Esophagus (tissue), 2 donors: ENCODE data around the gene MARVELD1. TPM values are rescaled to one million over a fixed set of nuclear protein-coding genes. Genes with fewer than 3 reads are reported as not detected.

Experiments
- H3K27ac ChIP-seq, 2 donors: one replicate each; pipeline ENCODE4 v1.5.1; 2013; ENCODE audit warnings: low read depth in 2 of 2, mild to moderate bottlenecking in 2 of 2, inconsistent platforms in 1 of 2, low read length in 1 of 2, moderate library complexity in 1 of 2
- H3K27me3 ChIP-seq, 2 donors: one replicate each; pipeline ENCODE4 v1.6.1; 2013; ENCODE audit warnings: low read length in 2 of 2, control low read depth in 1 of 2, mild to moderate bottlenecking in 1 of 2; ENCODE audit not compliant: insufficient read depth in 2 of 2, control insufficient read depth in 1 of 2
- H3K36me3 ChIP-seq, 2 donors: one replicate each; pipeline ENCODE4 v1.6.1; 2013; ENCODE audit warnings: low read length in 1 of 2; ENCODE audit not compliant: control insufficient read depth in 2 of 2, insufficient read depth in 2 of 2
- H3K4me1 ChIP-seq, 2 donors: one replicate each; pipeline ENCODE4 v1.6.1; 2013; ENCODE audit warnings: low read length in 1 of 2; ENCODE audit not compliant: control insufficient read depth in 2 of 2, insufficient read depth in 2 of 2
- H3K4me3 ChIP-seq, 2 donors: one replicate each; pipeline ENCODE4 v1.5.1; 2013; ENCODE audit warnings: low read length in 2 of 2, mild to moderate bottlenecking in 2 of 2, low read depth in 1 of 2, moderate library complexity in 1 of 2
- H3K9me3 ChIP-seq, 2 donors: one replicate each; pipeline ENCODE4 v1.6.1; 2013; ENCODE audit warnings: mild to moderate bottlenecking in 2 of 2, low read depth in 1 of 2, low read length in 1 of 2, moderate library complexity in 1 of 2; ENCODE audit not compliant: control insufficient read depth in 2 of 2, insufficient read depth in 1 of 2
- WGBS, 2 donors: extraction: QIAGEN DNeasy Blood & Tissue Kit; methylation state at CpG; one replicate each; pipeline ENCODE4 v1.1.7; 2013; 5-methylcytosine and 5-hydroxymethylcytosine counted together
- polyA plus RNA-seq, 2 donors: library from polyadenylated mRNA; stranded (reverse); fragments of 200-250 nt; gene quantifications; one replicate each; pipeline ENCODE4 v1.2.3, GENCODE V29; 2013
- donor health status: healthy with polysubstance abuse.
- donor health status: Bipolar disorder and iron deficiency.

MARVELD1 gene
- polyA plus RNA-seq, 2 donors = 6.4 to 9.6 TPM

DNA sequence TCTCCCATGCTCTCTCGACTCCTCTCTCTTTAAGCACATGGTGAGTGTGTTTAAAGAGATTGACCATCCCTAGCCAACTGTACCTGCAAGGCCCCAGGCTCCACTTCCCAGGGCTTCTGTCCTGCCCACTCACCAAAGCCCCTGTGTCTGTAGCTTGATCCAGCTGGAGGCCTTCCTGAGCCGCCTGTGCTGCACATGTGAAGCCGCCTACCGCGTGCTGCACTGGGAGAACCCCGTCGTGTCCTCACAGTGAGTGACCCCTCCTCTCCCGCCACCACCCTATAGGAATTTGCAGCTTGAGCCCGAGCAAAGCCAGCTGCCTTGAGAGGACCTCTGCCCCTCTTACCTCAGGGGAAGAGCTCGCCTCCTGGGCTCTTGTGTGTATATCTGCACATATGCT, 34.6 kb downstream of the MARVELD1 start:
- Histone ChIP-seq H3K27me3 (no peaks in the 10 kb centered on the region), H3K4me1 (peaks cover 0 to under 1% of the 10 kb centered on the region in 2 donors), H3K4me3 (no peak overlapping the region), H3K27ac (no peak overlapping the region), H3K36me3 (peaks cover 30 to 49% of the 10 kb centered on the region in 2 donors), H3K9me3 (no peaks in the 10 kb centered on the region)
- 71 to 89% methylated on average over 10 of the region's 10 CpGs for WGBS, 2 donors

DNA sequence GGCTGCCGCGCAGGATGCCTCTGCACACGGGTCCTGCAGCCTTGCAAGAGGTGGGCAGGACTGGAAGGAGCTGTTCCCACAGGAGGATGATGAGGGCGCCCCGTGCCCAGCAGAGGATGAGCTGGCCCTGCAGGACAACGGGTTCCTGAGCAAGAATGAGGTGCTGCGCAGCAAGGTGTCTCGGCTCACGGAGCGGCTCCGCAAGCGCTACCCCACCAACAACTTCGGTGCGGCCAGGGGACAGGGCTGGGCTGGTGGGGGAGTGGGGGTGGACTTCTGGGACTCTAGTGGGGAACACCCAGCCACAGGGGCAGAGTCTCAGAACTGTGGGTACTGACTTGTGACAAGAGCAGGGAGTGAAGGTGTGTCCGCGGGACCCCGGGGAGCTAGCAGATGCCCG, 39.4 kb downstream of the MARVELD1 start:
- Histone ChIP-seq H3K36me3 (peaks cover 37 to 61% of the 10 kb centered on the region in 2 donors), H3K9me3 (no peaks in the 10 kb centered on the region), H3K4me1 (no peaks in the 10 kb centered on the region), H3K27me3 (no peaks in the 10 kb centered on the region), H3K4me3 (no peak overlapping the region), H3K27ac (no peak overlapping the region)
- 93 to 94% methylated on average over 18 of the region's 18 CpGs for WGBS, 2 donors

DNA sequence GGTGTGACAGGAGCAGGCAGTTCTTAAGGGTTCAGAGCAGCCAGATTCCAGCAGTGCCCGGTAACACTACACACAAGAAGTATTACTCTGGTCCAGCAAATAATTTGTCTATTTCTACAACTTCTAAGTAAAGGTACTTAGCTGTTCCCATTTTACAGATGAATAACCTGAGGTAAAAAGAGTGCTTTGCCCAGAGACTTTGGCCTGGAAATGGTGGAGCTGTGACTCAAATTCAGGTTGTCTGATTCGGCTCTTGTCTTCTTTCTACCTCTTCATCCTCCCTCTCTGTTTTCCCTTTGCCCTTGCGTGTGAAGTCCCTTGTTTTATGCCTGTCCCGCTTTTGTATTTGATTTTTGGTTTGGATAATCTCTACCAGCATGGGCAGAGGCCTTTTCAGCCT, 41.2 kb downstream of the MARVELD1 start:
- Histone ChIP-seq H3K9me3 (no peaks in the 10 kb centered on the region), H3K27me3 (no peaks in the 10 kb centered on the region), H3K36me3 (peaks cover 27 to 56% of the 10 kb centered on the region in 2 donors), H3K4me1 (no peaks in the 10 kb centered on the region), H3K27ac (no peak overlapping the region), H3K4me3 (no peak overlapping the region)
- 76 to 81% methylated on average over 4 of the region's 4 CpGs for WGBS, 2 donors

DNA sequence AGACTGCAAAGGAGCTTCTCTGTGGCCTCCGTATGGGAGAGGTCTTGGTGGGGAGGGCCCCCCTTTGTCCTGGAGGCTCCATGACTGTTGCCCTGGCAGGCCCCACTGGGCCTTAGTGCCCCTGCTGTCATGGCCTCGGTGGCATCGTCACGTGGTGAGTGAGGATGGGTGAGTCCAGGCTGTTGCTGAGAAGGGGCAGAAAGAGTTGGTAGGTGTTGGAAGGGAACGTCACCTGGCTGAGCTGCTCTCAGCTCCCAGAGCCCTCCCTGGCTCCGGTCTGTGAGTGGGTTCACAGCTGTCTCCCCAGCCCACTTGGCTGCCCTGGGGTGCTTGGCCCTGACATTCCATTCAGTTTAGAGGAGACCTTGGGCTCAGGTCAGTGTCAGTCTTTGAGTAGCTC, 42.2 kb downstream of the MARVELD1 start:
- H3K27ac ChIP-seq = no peak overlapping the region
- no peaks in the 10 kb centered on the region for H3K27me3 ChIP-seq
- H3K36me3 ChIP-seq = peaks cover 25 to 55% of the 10 kb centered on the region in 2 donors
- no peak overlapping the region for H3K4me3 ChIP-seq
- no peaks in the 10 kb centered on the region for H3K9me3 ChIP-seq
- no peaks in the 10 kb centered on the region for H3K4me1 ChIP-seq
- 93 to 98% methylated on average over 6 of the region's 6 CpGs for WGBS, 2 donors

DNA sequence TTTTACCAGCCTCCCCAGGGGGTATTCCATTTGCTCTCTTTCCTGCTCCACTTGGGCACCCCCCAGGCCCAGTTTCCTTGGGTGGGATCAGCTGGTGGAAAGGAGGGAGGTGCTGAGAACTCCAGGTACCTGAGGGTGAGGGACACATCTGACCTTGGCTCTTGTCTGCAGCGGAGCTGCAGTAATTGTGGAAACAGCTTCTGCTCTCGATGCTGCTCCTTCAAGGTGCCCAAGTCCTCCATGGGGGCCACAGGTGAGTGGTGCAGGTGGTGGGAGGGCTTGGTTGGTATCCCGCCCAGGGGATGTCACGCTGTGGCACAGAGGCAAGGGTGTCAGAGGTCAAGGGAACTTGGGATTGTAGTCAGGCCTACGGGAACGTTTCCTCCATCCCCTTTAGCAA, 43.9 kb downstream of the MARVELD1 start:
- 81 to 85% methylated on average over 6 of the region's 6 CpGs for WGBS, 2 donors
- no peaks in the 10 kb centered on the region for H3K27me3 ChIP-seq
- H3K4me1 ChIP-seq = no peaks in the 10 kb centered on the region
- no peaks in the 10 kb centered on the region for H3K9me3 ChIP-seq
- H3K36me3 ChIP-seq = peaks cover 20 to 53% of the 10 kb centered on the region in 2 donors
- H3K27ac ChIP-seq = no peak overlapping the region
- H3K4me3 ChIP-seq = no peak overlapping the region

DNA sequence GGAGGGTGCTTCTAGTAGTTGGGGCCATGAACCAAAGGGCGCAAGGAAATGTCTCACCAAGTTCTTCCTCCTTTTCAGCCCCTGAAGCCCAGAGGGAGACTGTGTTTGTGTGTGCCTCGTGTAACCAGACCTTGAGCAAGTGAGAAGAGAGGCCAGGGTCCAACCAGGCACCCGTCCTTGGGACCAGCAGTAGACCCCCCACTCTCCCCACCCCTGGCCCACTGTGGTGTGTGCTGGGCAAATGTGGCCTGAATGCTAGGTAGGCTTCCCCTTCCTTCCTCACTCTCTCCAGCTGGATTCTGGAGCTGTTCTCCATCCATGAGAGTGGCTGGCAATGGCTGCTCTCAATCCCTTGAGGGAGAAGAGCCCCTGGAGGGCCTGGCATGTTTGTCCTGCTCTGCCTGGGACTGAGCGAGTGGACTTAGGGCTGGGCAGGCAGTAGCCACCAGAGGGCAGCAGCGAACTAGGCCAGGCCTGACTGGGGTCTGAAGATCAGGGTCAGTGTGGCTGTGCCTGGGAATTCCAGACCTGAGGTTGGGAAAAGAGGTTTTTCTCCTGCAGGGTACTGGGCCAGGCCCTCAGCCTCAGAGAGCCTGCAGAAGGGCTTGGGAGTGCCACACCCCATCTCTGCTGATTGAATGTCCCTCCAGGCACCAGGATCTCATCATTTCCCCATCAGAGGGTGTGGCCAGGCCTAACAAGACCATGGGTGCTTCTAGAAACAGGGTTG, 45.8 kb downstream of the MARVELD1 start:
- Histone ChIP-seq H3K36me3 (peaks cover 22 to 40% of the 10 kb centered on the region in 2 donors), H3K9me3 (no peaks in the 10 kb centered on the region)
- 59 to 63% methylated on average over 5 of the region's 5 CpGs for WGBS, 2 donors

DNA sequence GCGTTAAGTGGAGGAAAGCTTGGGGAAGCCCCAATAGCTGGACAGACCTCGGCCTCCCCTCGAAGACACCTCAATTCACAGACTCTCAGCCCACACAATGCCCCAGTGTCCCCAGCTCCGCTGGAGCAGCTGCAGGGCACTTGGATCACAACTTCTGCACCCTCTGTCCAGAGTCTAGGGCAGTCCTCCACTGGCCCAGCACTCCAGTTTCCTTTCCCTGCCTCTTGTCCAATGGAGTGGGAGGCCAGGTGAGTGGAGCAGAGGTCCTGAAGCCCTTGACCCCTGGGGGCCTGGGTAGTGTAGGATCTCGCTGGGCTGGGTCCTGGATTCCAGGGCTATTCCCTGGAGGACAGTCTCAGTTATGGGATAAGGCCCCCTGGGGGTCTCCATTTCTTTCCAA, 46.4 kb downstream of the MARVELD1 start:
- WGBS, 2 donors = 71 to 72% methylated on average over 5 of the region's 5 CpGs
- no peaks in the 10 kb centered on the region for H3K9me3 ChIP-seq
- no peaks in the 10 kb centered on the region for H3K4me1 ChIP-seq
- H3K4me3 ChIP-seq = no peak overlapping the region
- peaks cover 22 to 40% of the 10 kb centered on the region in 2 donors for H3K36me3 ChIP-seq
- H3K27ac ChIP-seq = no peak overlapping the region
- no peaks in the 10 kb centered on the region for H3K27me3 ChIP-seq

More for the DNA sequence above, 45.8 kb downstream of the MARVELD1 start:
- no peak overlapping the region for H3K4me3 ChIP-seq
- H3K27me3 ChIP-seq = no peaks in the 10 kb centered on the region
- no peak overlapping the region for H3K27ac ChIP-seq
- H3K4me1 ChIP-seq = no peaks in the 10 kb centered on the region

DNA sequence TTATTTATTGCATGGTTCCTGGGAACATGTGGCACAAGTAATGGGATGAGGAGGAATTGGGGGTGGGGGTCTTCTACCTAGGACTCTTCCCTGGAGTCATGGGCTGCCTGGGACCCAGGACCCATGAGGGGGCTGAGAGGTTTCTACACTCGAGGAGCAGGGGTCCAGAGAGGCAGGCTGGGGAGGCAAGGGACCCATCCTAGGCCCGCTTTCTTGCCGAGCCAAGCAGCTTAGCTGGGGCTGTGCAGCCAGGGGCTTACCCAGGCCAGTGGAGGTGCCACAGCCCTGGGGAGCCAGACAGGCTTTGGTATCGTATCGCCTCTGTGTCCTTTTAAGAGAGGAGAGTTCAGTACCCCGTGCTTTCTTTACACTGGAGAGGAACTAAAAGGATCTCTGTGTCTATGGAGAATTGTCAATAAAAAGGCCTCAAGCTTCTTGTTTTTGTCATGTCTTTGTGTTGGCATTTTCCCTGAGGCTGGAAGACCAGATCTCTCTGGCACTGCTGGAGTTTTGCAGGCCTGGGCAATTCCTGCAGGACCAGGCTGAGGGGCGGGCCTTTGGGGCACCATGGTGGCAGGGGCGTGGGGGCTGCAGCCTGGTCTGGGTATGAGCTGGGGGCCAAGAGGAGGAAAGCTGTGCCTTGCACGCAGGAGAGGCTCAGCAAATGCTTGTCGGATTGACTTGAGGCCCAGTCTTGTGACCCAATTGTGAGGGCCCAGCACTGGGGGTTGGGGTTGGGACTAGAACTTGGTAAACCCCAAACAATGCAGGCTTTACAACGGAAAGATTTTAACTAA, 47.1 kb downstream of the MARVELD1 start:
- Histone ChIP-seq H3K27ac (no peak overlapping the region), H3K36me3 (peaks cover 22 to 35% of the 10 kb centered on the region in 2 donors), H3K9me3 (no peaks in the 10 kb centered on the region), H3K27me3 (no peaks in the 10 kb centered on the region), H3K4me3 (no peak overlapping the region), H3K4me1 (no peaks in the 10 kb centered on the region)
- 81 to 85% methylated on average over 11 of the region's 11 CpGs for WGBS, 2 donors

DNA sequence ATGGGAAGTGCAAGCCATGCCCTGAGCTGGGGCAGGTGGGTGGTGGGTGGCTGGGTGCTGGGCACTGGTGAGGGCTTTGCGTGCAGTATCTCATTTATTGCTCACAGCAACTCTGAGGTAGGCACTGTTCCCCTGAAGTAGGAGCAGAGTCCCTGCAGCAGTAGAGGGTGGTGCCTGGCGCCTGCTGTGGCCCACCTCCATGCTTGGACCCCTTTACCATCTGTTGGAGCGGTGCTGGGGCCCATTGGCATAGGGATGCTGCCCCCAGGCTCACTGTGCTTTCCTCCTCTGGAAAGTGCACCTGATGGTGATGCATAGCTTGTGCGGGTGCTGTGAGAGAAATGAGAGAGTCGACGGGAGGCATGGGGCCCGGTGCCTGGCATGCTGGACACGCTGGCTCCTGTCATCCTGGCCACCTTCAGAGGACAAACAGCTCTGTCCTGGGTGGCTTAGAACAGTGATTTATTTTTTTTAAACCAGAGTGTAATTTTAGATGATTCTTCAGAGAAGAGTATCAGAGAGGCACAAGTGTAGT, 47.9 kb downstream of the MARVELD1 start:
- H3K27ac ChIP-seq = no peak overlapping the region
- H3K27me3 ChIP-seq = no peaks in the 10 kb centered on the region
- H3K4me3 ChIP-seq = no peak overlapping the region
- H3K36me3 ChIP-seq = peaks cover 21 to 29% of the 10 kb centered on the region in 2 donors
- WGBS, 2 donors = 94 to 95% methylated on average over 8 of the region's 8 CpGs
- H3K4me1 ChIP-seq = no peaks in the 10 kb centered on the region
- H3K9me3 ChIP-seq = no peaks in the 10 kb centered on the region
